Fibroblast of villous mesenchyme (primary cell): ENCODE data around the gene P2RY13. TPM values are rescaled to one million over a fixed set of nuclear protein-coding genes. Genes with fewer than 3 reads are reported as not detected.

Experiments
- DNase-seq: peaks from one replicate; pipeline ENCODE4 v3.0.0-alpha.2; 2010; ENCODE audit warnings: low read depth
- H3K4me3 ChIP-seq: 2 replicates; pipeline ENCODE4 v1.5.1; 2011; ENCODE audit warnings: low read depth, mild to moderate bottlenecking, low read length
- total RNA-seq: library from RNA; depleted of rRNA; stranded (reverse); fragments of >200 nt; gene quantifications from 2 replicates; pipeline ENCODE4 v1.2.3, GENCODE V29; 2012
- TF ChIP-seq, protein P1 (sequence below): IDR thresholded peaks from 2 replicates; pipeline ENCODE4 v1.5.1; 2012; ENCODE audit warnings: low read depth, mild to moderate bottlenecking, low read length; ENCODE audit not compliant: insufficient read depth

P2RY13 gene
- not detected in 2 replicates for total RNA-seq

DNA sequence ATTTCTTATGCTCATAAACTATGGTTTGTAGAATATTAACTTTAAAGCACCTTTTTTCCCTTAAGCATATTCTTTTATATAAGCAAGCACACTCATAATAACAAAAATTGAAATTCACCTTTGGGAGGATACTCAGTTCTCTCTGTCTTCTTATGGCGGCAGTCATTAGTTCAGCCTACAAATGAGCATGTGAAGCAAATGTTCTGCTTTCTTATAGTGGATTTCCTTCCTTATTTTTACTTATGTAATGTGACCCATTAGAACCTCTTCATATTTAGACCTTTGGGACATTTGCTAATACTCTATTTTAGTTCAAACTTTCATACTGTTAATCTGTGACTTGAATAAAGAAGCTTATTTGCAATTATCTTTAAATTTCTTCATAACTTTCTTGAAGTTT, at the start of gene P2RY13:
TSS of gene P2RY13 (minus strand) at position 187 of the 400 bp plus-strand sequence. CDS start at position 166, 21 bp downstream.
- TF ChIP-seq, protein P1, sequence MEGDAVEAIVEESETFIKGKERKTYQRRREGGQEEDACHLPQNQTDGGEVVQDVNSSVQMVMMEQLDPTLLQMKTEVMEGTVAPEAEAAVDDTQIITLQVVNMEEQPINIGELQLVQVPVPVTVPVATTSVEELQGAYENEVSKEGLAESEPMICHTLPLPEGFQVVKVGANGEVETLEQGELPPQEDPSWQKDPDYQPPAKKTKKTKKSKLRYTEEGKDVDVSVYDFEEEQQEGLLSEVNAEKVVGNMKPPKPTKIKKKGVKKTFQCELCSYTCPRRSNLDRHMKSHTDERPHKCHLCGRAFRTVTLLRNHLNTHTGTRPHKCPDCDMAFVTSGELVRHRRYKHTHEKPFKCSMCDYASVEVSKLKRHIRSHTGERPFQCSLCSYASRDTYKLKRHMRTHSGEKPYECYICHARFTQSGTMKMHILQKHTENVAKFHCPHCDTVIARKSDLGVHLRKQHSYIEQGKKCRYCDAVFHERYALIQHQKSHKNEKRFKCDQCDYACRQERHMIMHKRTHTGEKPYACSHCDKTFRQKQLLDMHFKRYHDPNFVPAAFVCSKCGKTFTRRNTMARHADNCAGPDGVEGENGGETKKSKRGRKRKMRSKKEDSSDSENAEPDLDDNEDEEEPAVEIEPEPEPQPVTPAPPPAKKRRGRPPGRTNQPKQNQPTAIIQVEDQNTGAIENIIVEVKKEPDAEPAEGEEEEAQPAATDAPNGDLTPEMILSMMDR, result no peak
- no peak for DNase-seq
- H3K4me3 ChIP-seq, result no peak within 1 kb of the TSS

DNA sequence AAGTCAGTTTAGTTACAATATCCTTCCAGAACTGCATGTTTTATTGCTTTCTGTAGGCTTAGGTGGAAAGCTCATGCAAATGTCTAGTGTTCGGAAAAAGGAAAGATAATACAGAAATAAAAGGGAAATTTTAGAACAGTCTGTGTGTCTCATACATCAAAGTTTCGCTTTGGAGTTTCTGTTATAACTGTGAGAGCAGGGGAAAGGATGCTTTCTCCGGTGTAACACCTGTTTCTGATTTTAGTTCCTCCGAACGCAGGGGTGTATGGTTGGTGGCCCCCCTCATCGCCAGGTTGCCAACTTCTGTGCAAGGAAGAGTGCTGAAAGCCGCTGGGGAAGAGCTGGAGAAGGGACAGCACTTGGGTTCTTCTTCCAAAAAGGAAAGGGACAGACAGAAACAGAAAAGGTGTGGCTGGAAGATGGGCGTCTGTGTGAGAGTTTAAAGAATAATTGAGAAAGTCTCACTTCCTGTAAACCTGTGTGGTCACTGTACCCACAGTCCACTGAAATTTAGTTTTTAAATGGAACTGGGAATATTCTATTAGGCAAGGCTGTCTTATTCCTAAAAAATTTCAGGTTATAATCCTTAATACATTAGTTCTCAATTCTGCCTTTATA, 48.5 kb upstream of the P2RY13 start:
- TF ChIP-seq, protein P1, result no peak
- no peak for DNase-seq
- H3K4me3 ChIP-seq, result no peak overlapping the region

- TF ChIP-seq, protein P1, result no peak
- no peak for DNase-seq
- no peak overlapping the region for H3K4me3 ChIP-seq
Measured at GRCh38 chr3:151372063-151372820, 42.9 kb upstream of the P2RY13 start.

DNA sequence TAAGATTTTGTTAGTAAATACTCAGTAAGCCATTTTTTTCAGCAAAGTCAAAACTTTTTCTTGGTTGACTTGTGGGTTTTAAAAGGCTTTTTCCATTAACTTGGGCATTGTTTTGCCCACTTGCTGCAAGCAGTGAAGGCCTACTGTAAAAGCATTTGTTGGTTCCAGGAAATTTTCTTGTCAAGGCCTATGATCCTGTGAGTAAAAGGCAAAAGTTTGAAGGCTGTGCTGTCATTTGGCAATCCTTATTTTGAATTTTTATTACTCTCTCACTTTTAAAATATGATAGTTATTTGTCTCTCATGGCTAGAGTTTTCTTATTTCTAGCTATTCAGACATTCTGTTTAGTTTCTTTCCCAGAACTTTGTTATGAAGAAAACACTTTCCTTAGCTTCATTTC, 42.2 kb upstream of the P2RY13 start:
- DNase-seq, result no peak
- TF ChIP-seq, protein P1, result no peak
- H3K4me3 ChIP-seq, result no peak overlapping the region

DNA sequence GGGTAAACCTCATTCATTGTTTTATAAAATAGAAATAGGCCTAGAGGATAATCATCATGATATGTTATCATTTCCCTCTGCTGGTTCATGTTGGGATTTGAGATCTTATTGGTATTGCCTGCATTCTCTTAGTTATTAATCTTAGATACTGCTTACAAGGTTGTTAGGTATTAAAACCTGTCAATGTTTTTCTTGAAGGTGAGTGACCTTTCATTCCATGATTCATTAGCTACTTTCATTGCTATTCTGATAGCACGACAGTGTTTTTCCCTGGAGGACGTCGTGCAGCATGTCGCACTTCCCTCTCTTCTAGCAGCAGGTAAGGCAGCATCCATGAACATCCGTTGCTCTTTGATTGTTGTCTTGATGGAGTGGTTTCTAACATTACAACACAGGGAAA, 38.1 kb upstream of the P2RY13 start:
- no peak for DNase-seq
- TF ChIP-seq, protein P1, result no peak
- H3K4me3 ChIP-seq, result no peak overlapping the region

- DNase-seq, result no peak
- no peak overlapping the region for H3K4me3 ChIP-seq
- TF ChIP-seq, protein P1, result no peak
Measured at GRCh38 chr3:151366993-151367392, 37.6 kb upstream of the P2RY13 start.
